SKM-1 (cell line): ENCODE data around the gene HOXB7.

ENCODE experiments used
- DNase-seq: peaks from one replicate; lab custom pipeline; 2025; ENCODE audit not compliant: unreplicated experiment; lab: John Stamatoyannopoulos, UW

Gene HOXB7

GRCh38 chr17:48596000-48596734, 14.7 kb downstream of the HOXB7 start:
- DNase-seq = no peak

GRCh38 chr17:48595278-48595999, 15.4 kb downstream of the HOXB7 start:
- no peak for DNase-seq

- no peak for DNase-seq
Observed at GRCh38 chr17:48594538-48595277, 16.1 kb downstream of the HOXB7 start.

GRCh38 chr17:48593840-48594537, 16.8 kb downstream of the HOXB7 start:
- DNase-seq = peak; percentile 42

DNA sequence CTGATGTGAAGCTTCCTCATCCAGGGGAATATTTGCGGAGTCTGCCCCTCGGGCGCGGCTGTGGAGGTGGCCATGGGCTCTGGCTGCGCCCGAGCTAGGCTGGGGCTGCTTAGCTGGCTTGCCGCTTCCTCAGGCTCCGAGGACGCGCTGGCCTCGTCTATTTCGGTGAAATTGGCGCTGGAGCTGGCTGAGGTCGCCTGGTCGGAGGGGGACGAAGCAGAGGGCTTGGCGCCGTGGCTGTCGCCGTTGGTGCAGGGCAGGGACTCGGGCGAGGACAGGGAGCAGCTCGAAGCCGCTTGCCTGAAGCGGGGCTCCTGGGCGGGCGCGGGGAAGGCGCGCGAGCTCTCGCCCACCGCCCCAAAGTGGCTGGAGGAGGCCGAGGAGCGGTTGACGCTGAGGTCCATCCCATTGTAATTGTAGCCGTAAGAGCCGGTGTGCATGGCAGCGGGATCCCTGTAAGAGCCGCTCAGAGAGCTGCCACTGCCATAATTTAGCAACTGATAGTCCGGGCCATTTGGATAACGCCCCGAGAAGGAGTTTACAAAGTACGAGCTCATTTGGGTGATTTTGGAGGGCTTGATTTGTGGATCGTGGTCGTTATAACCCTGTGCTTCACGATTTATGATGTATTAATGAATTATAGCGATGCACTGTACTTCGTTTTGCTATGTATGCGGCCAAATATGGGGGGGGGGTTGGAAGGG, 17.5 kb downstream of the HOXB7 start, which contains the start of gene HOXB5:
HOXB5 (minus strand) TSS at position 654 of the 704 bp plus-strand sequence; CDS start at position 557, 97 bp downstream.
- no peak for DNase-seq

DNA sequence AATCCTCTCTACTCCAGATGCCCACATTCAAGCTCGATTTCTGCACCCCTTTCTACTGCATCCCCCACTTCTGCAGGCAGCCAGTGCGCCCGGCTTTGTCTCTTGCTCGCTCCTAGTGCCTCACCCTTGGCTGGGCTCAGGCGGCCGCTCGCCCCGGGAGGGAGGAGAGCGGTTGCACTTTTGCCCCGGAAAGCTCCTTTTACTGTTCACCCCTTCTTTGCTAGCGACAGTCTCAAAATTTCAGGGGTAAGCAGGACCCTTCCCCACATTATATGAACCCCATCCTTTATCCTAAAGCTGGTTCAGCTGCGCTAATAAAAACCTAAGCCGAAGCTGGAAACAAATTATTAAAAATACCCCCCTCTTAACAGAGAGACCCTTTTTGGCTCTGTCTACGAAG, 18.2 kb downstream of the HOXB7 start:
- no peak for DNase-seq

- no peak for DNase-seq
Observed at GRCh38 chr17:48592057-48592514, 18.7 kb downstream of the HOXB7 start.

DNA sequence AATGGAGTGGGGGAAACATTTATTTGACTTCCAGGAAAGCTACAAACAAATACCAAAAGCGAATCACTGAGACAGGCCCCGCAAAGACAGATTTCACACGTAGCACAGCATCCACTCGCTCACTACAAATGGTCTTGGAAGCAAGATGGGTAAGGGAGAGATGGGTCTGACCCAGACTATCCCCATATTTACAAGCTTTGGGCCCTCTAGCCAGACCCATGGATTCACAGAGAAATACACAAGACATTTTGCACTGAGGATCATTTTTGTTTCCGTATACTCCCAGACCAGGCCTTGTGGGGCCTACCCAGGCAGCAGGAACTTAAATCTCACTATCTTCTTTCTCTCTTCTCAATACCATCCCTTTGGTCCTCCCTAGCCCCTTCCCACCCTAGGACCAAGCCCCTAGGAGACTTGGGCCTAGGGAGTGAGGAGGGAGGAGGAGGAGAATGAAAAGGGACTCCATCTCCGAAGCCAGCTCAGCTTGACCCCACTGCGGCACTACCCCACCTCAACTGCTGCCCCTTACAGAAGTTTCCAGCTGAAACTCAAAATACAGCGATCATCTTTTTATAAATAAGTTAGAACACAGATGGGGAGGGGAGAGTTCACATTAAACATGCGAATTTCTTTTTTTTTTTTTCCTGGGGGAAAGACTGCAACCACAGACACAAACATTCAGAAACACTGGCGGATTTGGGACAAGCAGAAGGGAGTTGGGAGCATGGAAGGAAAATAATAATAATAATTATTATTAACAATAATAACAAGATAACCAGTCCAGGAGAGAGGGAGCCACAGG, 19.4 kb downstream of the HOXB7 start:
- no peak for DNase-seq

DNA sequence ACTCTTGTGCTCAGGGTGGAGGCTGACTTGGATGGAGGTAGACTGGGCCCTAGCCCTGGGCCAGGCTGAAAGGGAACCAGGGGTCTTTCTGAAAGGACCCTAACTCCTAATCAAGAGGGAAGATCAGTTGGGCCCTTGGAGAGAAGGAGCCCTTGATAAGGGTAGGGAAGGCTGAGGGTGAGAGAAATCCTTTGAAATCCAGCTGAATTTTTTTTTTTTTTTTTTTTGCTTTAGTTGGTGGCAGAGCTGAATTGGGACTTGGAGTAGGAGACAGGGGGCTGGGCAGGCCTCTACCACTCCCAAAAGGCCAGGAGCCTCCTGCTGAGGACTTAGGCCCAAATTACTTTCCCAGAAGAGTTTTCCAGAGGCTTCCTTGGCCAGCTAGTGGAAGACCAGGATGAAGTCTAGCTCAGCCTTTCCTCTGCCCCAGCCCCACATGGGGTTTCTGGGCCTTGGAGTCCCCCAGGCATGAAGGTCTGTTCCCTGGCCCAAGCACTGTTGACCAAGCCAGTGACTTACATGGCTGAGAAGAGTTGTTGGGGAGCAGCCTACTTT, 20.1 kb downstream of the HOXB7 start:
- DNase-seq = no peak

- no peak for DNase-seq
Observed at GRCh38 chr17:48589831-48590606, 20.8 kb downstream of the HOXB7 start, which contains the start of gene HOXB3. Gene HOXB3, minus strand, starts transcription at chr17:48590241. Its CDS starts 37,767 bp downstream, at chr17:48552474.

- no peak for DNase-seq
Observed at GRCh38 chr17:48589060-48589830, 21.6 kb downstream of the HOXB7 start.

DNA sequence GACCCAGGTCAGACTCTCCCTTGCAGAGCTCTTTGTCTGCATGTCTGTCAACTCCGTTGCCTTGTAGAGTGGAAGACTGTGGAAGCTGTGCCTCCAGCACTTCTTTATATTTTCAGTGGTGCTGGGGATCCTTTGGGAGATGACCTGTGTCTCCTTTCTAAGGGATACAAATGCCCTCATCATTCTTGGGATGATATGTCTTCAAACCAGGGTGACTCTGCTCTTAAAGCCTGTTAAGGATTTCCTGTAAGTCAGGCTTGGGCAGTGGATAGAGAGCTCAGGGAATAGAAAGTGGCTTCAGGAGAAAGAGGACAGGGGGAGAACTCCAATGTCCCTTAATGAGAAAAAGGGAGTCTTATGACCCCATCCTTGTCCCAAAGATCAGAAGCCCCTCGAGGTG, 22.3 kb downstream of the HOXB7 start:
- no peak for DNase-seq

DNA sequence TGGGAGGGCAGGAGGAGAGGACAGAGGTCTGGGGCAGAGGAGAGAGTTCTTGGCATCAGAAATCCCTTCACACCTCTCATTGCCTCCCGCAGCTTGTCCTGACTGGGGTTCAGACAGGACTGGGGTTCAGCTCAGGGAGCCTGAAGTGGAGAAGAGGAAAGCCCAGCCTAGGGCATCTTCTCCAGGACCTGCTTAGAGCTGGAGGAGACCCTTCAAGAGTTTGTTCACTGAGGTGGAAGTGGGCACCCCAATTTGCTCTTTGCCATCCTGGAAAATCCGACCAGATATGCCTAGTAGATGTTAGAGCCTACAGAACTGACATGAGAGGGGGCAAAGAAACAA, 22.8 kb downstream of the HOXB7 start:
- DNase-seq = no peak

DNA sequence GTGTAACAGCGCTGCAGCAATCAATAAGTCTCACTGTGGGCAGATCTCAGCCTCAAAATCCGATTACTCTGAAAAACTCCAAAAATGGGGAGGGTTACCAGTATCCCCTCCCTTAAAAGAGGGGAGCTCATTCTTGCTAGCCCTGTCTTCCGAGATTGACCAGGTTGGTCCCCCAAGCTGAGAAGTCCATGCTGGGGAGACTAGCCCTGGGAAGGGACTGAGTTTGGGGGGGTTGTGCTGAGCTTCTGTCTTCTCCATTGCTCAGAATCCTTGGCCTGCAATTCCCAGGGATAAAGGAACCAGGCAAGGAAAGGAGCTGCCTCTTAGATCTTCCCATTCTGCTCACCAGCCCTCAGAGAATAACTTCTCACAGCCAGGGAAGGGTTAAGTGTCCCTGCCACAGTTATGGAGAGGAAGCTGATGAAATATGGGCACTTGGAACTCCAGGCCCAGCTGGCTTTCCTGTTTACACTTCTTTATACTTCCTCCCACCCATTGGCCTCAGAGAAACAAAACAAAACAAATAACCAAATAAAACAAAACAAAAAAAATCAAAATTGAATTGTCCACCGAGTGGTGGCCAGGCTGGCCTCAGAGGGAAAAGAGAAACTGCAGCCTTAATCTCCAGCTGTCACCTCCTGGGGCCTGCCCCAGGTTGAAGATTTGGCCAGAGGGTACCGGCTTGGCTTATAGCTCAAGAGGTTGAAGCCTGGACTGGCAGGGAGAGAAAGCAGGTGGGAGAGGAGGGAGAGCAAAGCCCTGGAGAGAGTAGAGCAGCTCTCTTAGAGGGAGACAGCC, 23.3 kb downstream of the HOXB7 start:
- no peak for DNase-seq

- no peak for DNase-seq
Observed at GRCh38 chr17:48586355-48587258, 24.2 kb downstream of the HOXB7 start.

GRCh38 chr17:48584223-48584741, 26.5 kb downstream of the HOXB7 start:
- DNase-seq = no peak
